GM19372 (cell line): Measurements from ENCODE around the gene ATF5.

Experiments used
- ATAC-seq: cut with Tn5 transposase; IDR thresholded peaks from one replicate; pipeline ENCODE4 v1.9.1; 2021; ENCODE audit warnings: mild to moderate bottlenecking, low read depth, moderate library complexity; ENCODE audit not compliant: unreplicated experiment

Gene ATF5

GRCh38 chr19:49894011-49894664, 34.9 kb upstream of the ATF5 start:
- no peak for ATAC-seq

DNA sequence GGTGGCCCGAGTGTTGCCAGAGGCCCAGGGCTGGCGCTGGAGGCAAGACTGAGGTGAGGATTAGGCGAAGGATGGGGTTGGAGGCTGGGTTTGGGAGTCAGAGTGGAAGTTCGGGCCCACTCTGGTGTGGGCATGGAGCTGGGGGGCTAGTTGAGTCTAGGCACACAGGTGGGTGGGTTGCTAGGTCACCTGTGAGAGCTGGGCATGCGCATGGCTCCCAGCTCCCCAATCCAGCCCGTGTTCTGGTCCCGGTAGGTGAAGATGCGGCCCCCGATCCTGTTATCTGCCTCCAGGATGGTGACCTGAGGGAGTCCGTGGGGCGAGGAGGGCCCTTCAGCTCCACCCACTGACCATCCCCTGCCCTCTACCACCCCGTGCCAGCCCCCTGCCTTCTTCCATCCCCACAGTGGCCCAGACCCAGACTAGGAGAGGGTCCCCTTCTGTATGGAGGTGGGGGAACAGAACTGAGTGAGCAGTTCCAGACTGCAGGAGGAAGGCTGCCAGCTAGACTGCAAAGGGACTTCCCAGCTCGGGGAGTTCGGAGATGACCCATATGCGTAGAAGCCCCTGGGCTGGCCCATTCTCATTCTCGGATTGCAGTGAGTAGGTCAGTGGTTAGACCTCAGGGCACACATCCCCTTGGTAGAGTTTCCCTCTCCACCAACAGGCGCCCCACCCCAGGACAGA, 34.0 kb upstream of the ATF5 start:
- ATAC-seq: no peak

DNA sequence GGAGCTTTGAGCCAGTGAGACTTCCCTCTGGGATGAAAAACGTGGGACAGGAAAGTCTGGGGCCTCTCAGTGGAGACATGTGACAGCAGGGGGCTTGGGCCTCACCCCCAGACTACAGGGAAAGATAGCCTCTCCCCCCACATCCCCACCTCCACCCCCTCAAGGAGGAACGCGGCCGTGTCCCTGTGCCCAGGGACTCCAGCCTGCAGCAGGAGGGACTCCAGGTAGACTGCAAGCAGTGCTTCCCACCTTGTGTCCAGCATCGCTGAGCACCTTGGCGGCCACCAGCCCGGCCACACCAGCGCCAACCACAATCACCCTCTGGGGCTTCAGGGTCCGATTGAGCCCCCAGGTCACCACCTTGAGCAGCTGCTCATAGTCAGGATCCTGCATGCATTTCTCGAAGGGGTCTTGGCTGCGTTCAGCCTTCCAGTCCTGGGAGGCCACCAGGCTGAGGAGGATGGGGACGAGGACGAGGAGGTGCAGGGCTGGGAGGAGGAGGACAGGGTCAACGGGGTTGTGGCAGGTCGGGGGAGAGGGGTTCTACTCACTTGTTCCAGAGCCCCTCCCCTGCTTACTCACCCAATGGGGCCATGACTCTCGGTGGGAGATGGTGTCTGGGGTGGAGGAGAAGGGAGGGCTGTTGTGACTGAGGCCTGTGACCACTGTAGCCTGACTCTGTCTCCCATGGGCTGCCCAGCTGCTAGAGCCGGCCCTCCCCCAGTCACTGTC, 33.3 kb upstream of the ATF5 start:
- no peak for ATAC-seq

- no peak for ATAC-seq
These were observed 32.0 kb upstream of the ATF5 start, which contains the start of gene IL4I1 for GRCh38 chr19:49896863-49897621. Gene IL4I1 (minus strand): TSS chr19:49896887. CDS start chr19:49896160, 727 bp downstream.

DNA sequence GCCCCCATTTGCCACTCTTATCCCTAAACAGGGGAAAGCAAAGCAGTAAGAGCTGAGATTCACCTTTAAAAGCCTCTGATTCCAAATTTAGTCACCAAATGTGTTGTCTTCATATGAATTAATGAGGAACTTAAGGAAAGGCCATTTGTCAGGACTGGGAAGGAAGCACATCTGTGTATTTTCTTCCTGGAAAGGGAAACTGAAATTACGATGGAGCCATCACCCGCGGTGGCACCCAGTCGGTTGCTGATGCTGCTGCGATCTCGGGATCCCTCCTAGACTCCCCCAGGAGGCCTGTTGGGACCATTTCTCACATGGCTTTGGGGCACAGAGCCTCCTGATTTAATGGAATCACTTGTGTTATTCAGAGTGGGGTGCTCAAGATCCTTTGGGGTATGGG, 24.9 kb upstream of the ATF5 start:
- ATAC-seq: no peak

DNA sequence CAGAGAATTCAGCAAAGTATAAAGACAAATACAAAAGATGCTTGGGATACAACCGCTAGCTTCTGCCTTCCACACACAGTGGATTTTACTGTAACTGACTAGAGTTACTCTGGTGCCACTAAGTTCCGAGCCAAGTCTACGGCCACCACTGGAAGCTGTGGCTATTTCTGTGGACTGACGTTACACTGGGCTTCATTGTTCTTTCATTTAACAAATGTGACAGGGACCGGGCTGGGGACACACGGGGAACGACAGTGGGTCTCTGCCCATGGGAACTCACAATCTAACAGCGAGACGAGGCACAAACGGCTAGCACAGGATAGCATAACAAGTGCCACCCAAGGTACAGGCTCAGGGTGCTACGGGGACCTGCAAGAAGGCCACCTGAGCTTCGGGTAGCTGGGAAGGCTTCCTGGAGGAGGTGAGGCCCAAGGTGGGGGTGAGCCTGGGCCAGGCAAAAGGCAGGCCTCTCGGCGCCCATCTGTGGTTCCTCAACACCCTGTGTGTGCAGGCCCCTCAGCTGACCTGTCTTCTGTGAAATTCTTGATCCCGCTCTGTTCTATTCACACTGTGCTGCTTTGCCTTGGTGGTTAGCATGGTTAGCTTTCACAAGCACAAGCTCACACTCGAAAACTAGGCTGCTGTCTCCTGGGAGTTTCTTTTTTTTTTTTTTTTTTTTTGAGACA, 22.0 kb upstream of the ATF5 start:
- no peak for ATAC-seq

DNA sequence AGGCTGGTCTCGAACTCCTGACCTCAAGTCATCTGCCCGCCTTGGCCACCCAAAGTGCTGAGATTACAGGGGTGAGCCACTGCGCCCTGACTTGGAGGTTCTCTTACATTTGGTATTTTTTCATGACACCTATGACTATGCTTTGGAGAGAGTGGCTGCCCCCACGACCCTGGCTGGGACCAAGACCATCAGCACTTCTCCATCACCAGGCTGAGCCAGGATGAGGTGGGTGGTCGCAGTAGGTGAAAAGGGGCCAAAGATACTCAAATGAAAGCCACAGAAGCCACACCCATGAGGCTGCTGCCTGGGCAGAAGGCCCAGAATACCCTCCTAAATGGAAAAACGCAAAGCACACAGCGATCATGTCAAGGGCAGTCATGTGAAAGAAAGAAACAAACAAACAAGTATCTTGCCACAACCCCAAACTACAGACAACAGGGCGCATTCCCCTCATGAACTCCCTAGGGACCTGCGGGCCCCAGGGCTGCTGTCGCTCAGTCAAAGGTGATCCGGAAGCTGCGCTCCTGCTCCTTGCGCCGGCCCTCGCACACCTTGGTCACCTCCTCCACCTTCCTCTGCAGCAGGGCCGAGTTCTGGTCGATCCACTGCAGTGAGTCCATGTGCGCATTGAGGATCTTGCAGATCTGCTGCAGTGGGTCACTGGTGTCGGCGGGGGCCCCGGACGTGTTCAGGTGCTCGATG, 21.1 kb upstream of the ATF5 start:
- ATAC-seq: no peak

DNA sequence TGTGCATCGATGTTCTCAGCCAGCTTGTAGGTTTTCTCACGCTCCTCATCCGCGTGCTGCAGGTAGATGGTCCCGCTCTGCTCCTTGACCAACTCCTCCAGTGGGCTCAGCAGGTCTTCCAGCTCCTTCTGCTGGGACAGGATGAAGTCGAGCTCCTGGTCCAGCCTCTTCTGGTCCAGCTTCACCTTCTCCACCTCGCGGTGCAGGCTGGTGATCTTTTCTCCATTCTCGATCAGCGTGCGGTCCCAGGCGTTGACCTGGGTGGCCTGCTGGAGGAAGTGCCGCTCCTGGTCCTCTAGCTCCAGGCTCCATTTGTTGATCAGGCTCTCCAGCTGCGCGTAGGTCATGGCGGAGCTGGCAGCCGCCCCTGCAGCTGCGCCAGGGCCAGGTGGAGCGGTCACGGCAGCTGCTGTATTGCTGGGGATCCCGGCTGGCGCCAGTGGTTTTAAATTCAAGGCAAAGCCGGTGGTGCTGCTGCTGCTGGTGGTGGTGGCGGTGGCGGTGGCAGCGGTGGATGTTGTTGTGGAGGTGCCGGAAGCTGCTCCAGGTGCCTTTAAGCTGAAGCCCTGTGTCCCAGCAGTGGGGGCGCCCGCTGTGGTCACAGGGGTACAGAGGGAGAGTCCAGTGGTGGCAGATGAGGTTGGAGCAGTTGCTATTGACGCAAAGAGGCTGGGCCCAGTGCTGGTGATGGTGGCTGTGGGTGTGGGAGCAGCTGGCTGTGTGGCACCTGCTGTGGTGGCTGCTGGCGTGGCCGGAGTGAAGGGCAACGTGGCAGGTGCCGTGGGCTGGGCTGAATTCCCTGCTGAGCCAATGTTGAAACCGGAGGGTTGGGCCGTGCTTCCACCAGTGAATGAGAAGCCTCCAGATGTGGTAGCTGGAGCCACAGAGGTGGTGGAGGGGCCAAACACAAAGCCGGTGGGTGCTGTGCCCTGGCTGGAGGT, 20.3 kb upstream of the ATF5 start:
- no peak for ATAC-seq

DNA sequence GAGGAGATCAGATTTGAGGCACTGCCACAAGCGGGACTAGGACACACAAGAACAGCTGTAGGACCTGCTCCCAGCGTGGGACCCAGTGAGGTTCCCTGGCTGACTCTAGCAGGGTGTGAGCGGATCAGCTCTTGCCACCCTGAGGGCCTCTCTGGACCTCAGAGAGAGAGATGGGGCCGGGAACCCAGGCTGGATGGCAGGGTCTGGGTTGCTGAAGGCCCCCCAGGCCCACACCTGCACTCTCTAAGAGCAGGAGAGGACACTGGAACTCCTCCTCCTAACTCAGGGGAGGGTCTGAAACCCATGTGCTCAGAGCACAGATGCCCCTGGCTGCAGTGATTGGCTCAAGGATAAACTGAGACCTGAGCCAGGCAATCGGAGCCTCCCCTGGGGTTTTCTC, 18.8 kb upstream of the ATF5 start:
- ATAC-seq: no peak

GRCh38 chr19:49911381-49912145, 17.4 kb upstream of the ATF5 start:
- ATAC-seq: no peak

GRCh38 chr19:49912965-49913685, 15.9 kb upstream of the ATF5 start:
- no peak for ATAC-seq

DNA sequence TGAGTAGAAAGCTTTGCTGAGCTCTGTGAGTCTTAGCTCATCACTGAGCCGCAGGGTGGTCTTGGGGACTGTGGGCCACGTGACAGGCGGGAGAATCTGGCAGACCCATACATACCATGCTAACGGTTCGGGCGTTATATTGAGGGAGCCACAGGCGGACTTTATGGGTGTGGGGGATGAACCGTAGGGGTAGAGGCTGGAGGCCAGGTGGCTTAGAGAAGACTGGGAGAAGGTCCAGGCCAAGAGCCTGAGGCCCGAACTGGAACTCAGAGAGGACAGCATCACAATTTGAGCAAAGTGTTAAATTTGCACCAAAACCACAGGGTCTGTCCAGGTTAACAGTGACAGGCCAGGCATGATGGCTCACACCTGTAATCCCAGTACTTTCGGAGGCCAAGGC, 15.3 kb upstream of the ATF5 start:
- ATAC-seq: no peak

- no peak for ATAC-seq
These were observed 13.7 kb upstream of the ATF5 start for GRCh38 chr19:49915271-49915670.

GRCh38 chr19:49916839-49917733, 11.9 kb upstream of the ATF5 start:
- ATAC-seq: no peak

DNA sequence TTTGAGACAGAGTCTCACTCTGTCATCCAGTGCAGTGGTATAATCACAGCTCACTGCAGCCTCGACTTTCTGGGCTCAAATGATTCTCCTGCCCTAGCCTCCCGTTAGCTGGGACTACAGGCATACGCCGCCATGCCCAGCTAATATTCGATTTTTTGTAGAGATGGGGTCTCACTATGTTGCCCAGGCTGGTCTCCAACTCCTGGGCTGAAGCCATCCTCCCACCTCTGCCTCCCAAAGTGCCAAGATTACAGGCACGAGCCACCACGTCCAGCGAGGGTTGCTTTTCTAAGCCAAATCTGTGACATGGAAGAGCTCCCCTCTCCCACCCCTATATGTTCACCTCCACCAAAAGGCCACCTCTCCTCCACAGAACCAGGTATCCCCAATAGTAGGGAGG, 10.9 kb upstream of the ATF5 start:
- no peak for ATAC-seq

- ATAC-seq: no peak
These were observed 8.2 kb upstream of the ATF5 start for GRCh38 chr19:49920624-49921363.
